ENCODE data around the gene CRLF2.
"Not testable (repeated sequence)": the region's sequence is repeated elsewhere in the genome, so short reads cannot be mapped to it uniquely, and the experiment has no call there.

Gene CRLF2, protein sequence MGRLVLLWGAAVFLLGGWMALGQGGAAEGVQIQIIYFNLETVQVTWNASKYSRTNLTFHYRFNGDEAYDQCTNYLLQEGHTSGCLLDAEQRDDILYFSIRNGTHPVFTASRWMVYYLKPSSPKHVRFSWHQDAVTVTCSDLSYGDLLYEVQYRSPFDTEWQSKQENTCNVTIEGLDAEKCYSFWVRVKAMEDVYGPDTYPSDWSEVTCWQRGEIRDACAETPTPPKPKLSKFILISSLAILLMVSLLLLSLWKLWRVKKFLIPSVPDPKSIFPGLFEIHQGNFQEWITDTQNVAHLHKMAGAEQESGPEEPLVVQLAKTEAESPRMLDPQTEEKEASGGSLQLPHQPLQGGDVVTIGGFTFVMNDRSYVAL

DNA sequence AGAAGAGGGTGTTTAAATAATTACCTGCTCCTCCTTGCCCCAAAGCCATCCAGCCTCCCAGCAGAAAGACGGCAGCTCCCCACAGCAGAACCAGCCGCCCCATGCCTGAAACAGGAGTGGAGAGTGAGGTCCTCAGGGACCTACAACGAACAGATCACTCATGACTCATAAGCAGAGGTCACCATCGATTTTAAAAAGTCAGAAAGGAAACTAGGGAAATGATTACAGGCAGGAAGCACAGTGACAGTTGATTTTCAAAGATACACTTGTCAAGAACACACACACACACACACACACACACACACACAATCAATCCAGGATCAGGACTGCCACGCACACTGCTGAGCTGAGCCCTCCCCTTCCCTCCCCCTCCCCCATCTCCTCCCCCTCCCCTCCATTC, at the start of gene CRLF2:
TSS of gene CRLF2 (minus strand) at position 118 of the 400 bp plus-strand sequence. CDS start at position 103, 15 bp downstream.
- DNase-seq (ENCODE audit: low read depth in 2 of 2, low spot score in 1 of 2), result no peak

DNA sequence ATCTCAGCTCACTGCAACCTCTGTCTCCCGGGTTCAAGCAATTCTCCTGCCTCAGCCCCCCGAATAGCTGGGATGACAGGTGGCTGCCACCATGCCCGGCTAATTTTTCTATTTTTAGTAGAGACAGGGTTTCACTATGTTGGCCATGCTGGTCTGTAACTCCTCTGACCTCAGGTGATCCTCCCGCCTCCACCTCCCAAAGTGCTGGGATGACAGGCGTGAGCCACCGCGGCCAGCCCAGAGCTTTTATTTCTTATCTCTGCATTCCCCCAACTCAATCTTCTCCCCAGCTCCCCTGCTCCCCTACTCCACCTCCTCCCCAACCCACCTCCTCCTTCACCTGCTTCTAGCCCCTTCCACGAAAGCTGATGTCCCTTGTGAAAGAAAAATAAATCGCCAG, 49.3 kb upstream of the CRLF2 start:
- DNase-seq (ENCODE audit: low read depth in 2 of 2, low spot score in 1 of 2), result not testable (repeated sequence)

DNA sequence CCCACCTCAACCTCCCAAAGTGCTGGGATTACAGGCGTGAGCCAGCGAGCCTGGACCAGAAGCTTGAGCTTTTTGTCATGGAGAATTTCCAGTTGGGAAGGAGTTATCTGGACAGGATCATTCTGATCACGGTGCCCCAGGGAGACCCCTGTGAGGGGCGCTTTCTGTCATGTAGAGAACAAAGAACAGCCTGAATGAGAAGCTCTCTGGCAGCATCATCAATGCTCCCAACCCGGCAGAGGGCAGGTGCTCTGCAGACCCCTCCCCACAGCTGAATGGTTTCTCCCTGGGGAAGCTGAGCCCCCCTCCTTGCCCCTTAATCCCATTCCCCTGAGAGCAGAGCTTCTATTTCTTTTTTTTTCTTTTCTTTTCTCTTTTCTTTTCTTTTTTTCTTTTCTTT, 48.8 kb upstream of the CRLF2 start:
- DNase-seq (ENCODE audit: low read depth in 2 of 2, low spot score in 1 of 2), result no peak

DNA sequence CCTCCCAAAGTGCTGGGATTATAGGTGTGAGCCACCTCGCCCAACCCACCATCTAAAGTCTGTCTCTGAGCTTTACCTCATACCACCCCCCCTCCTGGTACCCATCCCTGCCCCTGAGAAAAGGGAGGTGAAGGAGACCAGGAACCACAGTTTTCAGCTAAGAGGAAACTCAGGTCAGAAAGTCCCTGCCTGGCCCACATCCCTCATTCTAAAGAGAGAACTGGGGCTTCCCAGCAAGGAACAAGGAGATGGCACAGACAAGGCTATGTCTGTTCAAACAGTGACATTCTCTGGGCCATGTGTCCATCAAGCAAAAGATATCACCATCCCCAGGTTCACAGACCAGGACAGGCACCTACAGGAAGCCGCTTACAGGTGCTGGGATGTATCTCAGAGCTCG, 40.4 kb upstream of the CRLF2 start:
- DNase-seq (ENCODE audit: low read depth in 2 of 2, low spot score in 1 of 2), result no peak

DNA sequence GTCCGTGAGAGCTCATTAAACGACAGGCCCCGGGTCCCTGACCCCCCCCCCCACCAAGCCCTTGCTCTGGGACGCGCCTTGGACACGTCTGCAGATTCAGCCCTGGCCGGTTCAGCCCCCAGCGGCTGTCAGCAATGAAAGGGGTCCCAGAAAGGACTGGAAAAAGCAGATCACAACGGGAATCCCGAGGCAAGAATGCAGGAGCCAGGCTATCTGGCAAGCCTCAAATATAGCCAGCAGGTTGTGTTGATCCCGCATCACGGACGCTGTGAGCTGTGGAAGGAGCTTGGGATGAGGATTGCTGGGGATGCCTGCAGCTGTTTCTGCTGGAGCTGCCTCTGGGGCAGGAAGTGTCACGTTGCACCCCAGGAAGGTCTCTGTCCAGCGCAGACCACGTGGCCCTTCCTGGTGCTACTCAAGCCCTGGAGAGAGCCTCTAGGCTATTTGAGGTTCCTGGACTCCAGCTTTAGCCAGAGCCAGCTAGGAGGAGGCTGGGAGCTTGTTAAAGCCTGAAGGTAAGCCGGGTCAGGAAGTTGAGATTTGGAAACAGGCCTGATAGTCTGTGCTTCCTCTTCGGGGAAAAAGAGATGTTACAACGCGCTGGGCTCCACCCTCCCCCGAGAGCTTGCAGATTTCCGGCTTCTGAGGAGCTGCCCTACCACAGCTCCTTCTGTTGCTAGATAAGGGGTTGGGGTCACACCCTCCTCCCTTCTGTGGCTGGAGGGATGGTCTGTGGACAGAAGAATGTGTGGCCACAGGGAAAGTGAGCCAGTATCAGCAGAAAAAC, 36.8 kb upstream of the CRLF2 start:
- DNase-seq (ENCODE audit: low read depth in 2 of 2, low spot score in 1 of 2), result no peak

DNA sequence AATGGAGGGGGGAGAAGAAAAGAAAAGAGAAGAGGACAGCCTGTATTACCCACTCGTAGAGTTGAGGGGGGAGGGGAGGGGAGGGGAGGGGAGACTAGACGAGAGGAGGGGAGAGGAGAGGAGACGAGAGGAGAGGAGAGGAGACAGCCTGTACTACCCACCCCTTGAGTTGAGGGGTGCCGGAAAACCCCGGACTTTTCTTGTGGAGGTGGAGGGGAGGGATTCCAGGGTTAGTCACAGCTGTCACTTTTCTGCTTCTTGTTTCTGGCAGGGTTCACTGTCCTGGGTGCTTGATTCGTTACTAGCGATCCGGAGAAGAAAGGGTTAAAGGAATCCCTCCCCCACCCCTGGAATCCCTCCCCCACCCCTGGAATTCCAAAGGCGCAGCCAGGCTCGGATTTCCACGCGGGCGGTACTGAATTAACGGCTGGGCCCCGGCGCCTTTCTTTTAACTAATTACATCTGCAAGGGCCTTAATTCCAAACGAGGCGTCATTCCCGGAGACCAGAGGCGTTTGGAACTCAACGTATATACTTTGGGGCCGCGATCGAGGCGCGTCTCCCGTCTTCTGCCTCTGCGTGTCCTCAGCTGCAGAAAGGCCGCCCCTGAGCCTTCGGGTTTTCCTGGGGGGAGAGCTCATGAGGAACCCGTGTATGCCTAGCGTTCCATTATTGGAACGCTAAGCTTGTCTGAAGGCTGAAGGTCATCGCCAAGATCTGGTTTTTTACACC, 36.0 kb upstream of the CRLF2 start:
- DNase-seq (ENCODE audit: low read depth in 2 of 2, low spot score in 1 of 2), result no peak

DNA sequence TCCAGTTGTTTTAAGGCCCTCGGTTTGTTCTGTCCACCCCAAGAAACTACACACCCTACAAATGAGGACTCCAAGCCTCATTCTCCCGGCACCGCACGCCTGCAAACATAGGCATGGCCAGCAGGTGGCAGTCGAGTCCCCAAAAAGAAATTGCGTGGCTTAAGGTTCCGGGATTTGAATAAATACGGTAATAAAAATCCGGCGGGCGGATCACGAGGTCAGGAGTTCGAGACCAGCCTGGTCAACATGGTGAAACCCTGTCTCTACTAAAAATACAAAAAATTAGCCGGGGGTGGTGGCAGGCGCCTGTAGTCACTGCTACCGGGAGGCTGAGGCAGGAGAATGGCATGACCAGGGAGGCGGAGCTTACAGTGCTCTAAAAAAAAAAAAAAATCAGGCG, 34.4 kb upstream of the CRLF2 start:
- peak; percentile 47 to 86 for DNase-seq (ENCODE audit: low read depth in 2 of 2, low spot score in 1 of 2)

DNA sequence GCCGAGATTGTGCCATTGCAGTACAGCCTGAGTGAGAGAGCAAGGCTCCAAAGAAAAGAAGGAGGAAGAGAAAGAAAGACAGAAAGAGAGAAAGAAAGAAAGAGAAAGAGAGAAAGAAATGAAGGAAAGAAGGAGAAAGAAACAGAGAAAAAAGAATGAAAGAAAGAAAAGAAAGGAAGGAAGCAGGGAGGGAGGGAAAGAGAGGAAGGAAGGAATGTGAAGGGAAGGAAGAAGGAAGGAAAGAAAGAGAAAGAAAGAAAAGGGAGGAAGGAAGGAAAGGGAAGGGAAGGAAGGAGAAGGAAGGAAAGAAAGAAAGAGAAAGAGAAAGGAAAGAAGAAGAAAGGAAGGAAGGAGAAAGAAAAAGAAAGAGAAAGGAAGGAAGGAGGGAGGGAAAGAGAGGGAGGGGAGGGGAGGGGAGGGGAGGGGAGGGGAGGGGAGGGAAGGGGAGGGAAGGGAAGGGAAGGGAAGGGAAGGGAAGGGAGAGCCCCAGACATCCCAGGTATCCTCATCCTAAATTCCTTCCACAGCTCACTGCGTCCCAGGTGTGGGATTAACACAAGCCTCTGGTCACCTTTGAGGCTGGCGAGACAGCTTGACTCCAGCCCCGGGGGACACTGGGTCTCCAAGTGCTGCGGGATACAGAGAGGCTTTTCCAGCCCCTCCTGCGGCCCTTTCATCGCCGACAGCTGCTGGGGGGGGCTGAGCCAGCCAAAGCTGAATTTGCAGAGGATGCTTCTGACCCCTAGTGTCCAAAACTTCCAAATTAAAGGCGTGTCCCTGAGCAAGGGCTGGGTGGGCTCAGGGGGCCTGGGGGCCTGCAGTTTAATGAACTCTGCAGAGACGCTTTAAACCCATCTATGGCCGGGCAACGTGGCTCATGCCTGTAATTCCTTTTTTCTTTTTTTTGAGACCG, 32.0 kb upstream of the CRLF2 start:
- no peak for DNase-seq (ENCODE audit: low read depth in 2 of 2, low spot score in 1 of 2)

DNA sequence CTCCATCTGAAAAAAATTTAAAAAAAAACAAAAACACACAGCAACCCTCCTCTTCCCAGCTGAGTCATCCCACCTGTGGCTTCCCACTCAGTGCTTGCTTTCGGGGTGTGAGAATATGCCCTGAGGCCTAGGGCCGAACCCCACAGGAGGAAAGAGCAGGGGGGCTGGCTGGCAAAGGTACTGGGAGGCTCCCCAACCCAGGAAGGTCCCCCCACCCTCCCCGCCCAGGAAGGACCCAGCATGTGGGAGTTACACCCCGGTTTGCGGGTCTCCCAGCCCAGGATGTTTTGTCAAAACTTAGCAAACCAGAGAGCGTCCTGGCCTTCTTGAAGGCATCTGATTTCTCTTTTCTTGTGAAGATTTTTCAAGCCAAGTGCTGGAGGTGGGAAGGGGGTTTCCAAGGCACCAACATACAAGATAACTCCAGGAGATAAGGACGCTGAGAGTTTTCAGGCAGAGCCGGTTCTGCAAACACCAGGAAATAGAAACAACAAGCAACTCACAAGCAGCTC, 30.5 kb upstream of the CRLF2 start:
- no peak for DNase-seq (ENCODE audit: low read depth in 2 of 2, low spot score in 1 of 2)

DNA sequence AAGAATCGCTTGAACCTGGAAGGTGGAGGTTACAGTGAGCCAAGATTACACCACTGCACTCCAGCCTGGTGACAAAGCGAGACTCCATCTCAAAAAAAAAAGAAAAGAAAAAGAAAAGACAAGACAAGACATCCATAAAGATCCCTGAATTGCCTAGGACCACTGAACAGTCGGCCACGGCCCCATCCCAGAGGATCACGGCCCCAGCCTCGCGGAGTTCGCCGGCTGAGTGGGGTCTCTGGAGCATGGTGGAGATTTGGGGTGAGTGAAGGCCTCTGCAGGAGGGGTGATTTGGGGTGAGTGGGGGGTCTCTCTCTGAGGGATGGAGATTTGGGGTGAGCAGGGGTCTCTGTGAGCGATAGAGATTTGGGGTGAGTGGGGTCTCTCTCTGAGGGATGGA, 28.1 kb upstream of the CRLF2 start:
- DNase-seq (ENCODE audit: low read depth in 2 of 2, low spot score in 1 of 2), result not testable (repeated sequence)

DNA sequence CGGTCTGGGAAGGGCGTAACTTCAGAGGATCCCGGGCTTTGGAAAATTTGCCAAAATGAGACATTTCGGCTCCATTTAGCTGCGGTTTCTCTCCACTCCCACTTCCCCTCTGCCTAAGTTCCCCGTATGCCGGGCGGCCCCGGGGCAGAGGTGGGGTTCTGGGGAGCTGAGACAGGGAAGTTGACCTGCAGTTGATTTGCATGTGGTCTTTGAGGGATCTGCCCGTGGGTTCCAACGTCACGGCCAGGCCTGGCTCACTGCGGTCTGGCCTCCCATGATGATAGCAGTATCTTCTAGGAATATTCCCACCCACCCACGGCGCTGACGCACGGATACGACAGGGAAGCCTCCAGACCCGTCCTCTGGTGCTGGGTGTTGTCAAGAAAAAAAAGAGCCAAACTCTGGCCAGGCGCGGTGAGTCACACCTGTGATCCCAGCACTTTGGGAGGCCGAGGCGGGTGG, 27.3 kb upstream of the CRLF2 start:
- peak in 1 of 2 donors; percentile 27 for DNase-seq (ENCODE audit: low read depth in 2 of 2, low spot score in 1 of 2)

DNA sequence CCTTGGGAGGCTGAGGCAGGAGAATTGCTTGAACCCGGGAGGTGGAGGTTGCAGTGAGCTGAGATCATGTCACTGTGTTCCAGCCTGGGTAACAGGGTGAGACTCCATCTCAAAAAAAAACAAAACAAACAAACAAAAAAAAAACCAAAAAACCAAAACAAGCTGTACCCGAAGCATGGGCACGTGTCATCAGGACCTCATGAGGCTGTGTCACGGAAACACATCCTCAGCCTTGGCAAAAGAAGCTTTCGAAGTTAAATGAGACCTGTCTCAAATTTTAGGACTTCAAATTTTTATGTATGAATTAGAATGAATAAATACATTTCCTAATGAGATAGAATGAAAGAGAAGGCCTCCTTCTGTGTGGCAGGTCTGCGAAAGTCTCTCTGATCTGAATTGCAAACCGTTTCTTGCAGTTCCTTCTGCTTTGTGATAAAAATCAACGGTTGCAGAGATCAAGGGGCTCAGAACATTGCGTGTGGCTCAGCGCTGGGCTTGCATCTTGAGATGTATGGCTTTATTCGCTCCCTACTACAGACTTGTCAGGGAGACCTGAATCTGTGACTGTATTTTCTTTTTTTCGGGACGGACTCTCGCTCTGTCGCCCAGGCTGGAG, 19.5 kb upstream of the CRLF2 start:
- DNase-seq (ENCODE audit: low read depth in 2 of 2, low spot score in 1 of 2), result no peak

DNA sequence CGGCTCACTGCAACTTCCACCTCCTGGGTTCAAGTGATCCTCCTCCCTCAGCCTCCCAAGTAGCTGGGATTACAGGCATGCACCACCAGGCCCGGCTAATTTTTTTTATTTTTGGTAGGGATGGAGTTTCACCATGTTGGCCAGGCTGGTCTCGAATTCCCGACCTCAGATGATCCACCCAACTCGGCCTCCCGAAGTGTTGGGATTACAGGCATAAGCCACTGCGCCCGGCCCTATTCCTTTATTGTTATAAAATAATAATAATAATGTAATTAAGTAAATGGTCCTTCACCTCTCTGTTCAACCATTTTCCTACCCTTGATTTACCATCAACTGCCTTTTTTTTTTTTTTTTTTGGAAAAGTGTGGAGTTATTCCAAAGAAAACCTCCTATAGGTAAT, 15.7 kb upstream of the CRLF2 start:
- DNase-seq (ENCODE audit: low read depth in 2 of 2, low spot score in 1 of 2), result not testable (repeated sequence)

DNA sequence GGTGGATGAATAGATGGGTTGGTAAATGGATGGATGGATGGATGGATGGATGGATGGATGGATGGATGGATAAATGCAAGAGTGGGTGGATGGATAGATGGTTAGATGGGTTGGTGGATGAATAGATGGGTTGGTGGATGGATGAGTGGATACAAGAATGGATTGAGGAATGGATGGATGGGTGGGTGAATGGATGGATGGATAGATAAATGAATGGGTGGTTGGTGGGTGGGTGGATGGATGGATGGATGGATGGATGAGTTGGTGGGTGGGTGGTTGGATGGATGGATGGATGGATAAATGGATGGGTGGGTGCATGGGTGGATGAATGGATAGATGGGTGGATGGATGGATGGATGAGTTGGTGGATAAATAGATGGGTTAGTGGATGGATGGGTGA, 13.8 kb upstream of the CRLF2 start:
- DNase-seq (ENCODE audit: low read depth in 2 of 2, low spot score in 1 of 2), result no peak

DNA sequence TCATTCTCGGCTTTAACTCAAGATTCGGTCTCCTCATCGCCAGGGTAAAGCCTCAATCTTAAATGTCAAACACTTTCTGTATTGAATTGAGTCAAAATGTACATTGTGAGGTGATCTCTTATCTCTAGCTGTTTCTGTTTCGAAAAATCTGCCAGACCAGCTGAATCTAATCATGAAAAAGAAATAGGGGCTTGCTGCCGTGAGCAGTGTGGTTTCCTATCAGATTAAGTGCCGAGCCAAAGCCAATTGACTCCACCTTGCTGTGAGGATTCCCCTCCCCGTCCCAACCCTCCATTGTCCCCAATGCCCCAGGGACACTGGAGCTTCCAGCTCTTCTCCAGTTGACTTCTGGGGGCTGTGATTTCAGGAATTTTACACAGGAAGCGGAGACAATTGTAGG, 12.5 kb upstream of the CRLF2 start:
- DNase-seq (ENCODE audit: low read depth in 2 of 2, low spot score in 1 of 2), result no peak

DNA sequence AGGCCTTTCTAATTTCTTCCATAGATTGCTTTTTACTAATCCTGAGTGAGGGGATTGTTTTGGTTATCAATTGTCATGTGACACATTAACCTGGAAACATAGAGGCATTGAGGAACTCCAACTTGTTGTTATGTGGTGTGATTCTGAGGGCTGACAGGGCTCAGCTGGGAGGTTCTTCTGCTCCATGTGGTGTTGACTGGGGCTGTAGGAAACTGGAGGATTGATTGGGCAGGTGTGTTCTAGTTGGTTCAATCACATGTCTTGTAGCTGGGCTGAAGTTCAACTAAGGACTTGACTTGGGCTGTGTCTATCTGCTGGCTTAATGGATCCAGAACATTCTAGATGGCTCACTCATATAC, 10.8 kb upstream of the CRLF2 start:
- DNase-seq (ENCODE audit: low read depth in 2 of 2, low spot score in 1 of 2), result no peak

DNA sequence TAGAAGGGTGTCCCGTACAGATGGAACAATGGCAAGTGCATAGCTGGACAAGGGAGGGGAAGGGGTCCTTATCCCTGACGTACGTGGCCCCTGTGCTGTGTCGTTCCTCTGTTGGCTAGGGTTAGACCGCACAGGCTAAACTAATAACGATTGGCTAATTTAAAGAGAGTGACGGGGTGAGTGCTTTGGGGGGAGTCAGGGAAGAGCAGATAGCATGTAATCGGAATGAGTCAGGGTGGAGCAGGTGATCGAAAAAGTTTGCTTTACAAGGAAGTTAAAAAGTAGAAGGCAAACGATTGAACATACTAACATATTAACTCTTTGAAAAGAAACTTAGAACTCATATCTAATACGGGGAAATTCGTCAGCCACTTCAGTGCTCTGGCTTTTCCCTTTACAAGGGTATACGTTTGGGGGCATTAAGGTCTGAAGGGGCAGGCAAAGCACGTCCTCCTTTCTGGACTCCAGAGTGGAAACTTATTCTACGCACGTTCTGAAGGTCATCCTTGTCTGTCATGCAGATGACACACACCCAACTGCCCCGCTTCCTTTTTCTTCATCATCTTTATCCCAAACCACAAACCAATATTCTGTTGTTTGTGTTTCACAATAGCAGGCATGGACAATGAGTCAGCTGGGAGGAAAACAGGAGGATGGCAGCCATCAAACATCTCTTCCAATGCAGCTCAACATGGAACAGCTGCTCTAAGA, 10.2 kb upstream of the CRLF2 start:
- no peak for DNase-seq (ENCODE audit: low read depth in 2 of 2, low spot score in 1 of 2)

DNA sequence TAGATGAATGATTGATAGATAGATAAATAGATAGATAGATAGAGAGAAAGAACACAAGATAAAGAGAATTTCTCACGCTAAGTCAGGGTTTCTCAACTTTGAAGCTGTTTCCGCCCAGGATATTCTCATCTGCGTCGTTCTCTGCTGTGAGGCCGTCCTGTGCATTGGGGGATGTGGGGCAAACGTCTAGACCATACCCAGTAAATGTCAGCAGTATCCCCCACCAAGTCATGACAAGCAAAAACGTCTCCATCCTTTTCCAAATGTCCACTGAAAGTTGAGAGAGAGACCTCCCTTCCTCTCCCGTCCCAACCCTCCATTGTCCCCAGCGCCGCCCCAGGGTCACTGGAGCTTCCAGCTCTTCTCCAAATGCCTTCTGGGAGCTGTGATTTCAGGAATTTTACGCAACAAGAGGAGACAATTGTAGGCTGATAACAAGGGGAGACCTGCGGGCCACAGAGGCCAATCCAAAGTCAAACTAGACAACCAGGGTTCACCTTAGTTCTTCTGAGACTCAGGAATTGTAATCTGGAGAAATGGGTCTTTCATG, 8.9 kb upstream of the CRLF2 start:
- DNase-seq (ENCODE audit: low read depth in 2 of 2, low spot score in 1 of 2), result no peak

DNA sequence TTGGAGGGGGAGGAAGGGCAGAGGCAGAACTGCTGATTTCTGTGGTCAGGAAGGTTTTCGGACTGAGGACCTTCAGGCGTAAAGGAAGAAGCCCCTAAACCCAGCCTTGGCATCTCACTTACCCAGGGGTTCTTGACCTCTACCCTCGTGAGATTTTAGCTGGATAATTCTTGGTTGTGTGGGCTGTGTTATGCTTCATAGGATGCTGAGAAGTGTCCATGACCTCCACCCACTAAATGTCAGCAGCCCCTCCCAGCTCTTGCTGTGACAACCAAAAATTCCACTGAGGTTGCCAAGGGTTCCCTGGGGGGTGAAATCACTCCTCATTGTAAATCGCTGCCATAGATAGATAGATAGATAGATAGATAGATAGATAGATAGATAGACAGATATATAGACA, 5.8 kb upstream of the CRLF2 start:
- DNase-seq (ENCODE audit: low read depth in 2 of 2, low spot score in 1 of 2), result no peak
